SK-N-MC (cell line): ENCODE measurements around the gene ATAD2B.
"Not testable (repeated sequence)": the region's sequence is repeated elsewhere in the genome, so short reads cannot be mapped to it uniquely, and the experiment has no call there.

Experiments used
- DNase-seq: peaks from one replicate; pipeline ENCODE4 v3.0.0-alpha.2; 2011; ENCODE audit warnings: low read depth, low spot score
- H3K27ac ChIP-seq: fragments of 200-600 bp; sonication (generic); 2 replicates; pipeline ENCODE4 v1.5.1; 2016; ENCODE audit warnings: mixed run types
- H3K36me3 ChIP-seq: fragments of 200-600 bp; sonication (generic); 2 replicates; pipeline ENCODE4 v1.6.1; 2017; ENCODE audit warnings: antibody characterized with exemption, low read length, mixed read lengths; ENCODE audit not compliant: insufficient read depth
- H3K4me3 ChIP-seq: fragments of 200-600 bp; sonication (generic); 2 replicates; pipeline ENCODE4 v1.5.1; 2016
- H3K9ac ChIP-seq: fragments of 200-600 bp; sonication (generic); 2 replicates; pipeline ENCODE4 v1.8.0; 2017; ENCODE audit warnings: mixed run types, mixed read lengths; ENCODE audit not compliant: insufficient read length
- H3K9me3 ChIP-seq: fragments of 200-600 bp; sonication (generic); 2 replicates; pipeline ENCODE4 v1.6.1; 2017; ENCODE audit warnings: low read depth, mild to moderate bottlenecking, antibody characterized with exemption, low read length, moderate library complexity, mixed read lengths
- EZH2 ChIP-seq: fragments of 200-600 bp; sonication (generic); IDR thresholded peaks from one replicate; pipeline ENCODE4 v1.6.1; 2017; ENCODE audit warnings: antibody characterized with exemption
- FOXP2 ChIP-seq: optimal IDR thresholded peaks from 2 replicates; pipeline ENCODE3; 2011; ENCODE audit warnings: mild to moderate bottlenecking, moderate library complexity; ENCODE audit not compliant: insufficient read depth; ENCODE audit errors: extremely low read length, control extremely low read depth
- POLR2AphosphoS5 ChIP-seq: IDR thresholded peaks from 2 replicates; pipeline ENCODE4 v1.6.1; 2012; ENCODE audit warnings: mild to moderate bottlenecking, low read depth, low read length, borderline replicate concordance

The ATAD2B gene

GRCh38 chr2:23746141-23746863, 180.6 kb downstream of the ATAD2B start:
- Histone ChIP-seq H3K4me3 (peak overlapping the region; percentile 10), H3K36me3 (0 out of 2 replicates have a peak, but pooled peaks cover 4% of the 10 kb centered on the region), H3K27ac (peak overlapping the region; percentile 97), H3K9ac (peak overlapping the region; percentile 6), H3K9me3 (no peaks in the 10 kb centered on the region)
- TF ChIP-seq FOXP2 (no peak), POLR2AphosphoS5 (no peak), EZH2 (no peak)
- no peak for DNase-seq

- Histone ChIP-seq H3K27ac (peak overlapping the region; percentile 97), H3K36me3 (0 out of 2 replicates have a peak, but pooled peaks cover 4% of the 10 kb centered on the region), H3K9me3 (no peaks in the 10 kb centered on the region), H3K9ac (peak overlapping the region; percentile 37), H3K4me3 (peak overlapping the region; percentile 56)
- TF ChIP-seq FOXP2: peak; percentile 85
- no peak for TF ChIP-seq EZH2
- TF ChIP-seq POLR2AphosphoS5: no peak; the same call in 1 of the 2 replicates
- DNase-seq: peak; percentile 67
These were observed 181.2 kb downstream of the ATAD2B start for GRCh38 chr2:23745726-23746105.

- DNase-seq: no peak
- Histone ChIP-seq H3K27ac (peak overlapping the region; percentile 97), H3K36me3 (0 out of 2 replicates have a peak, but pooled peaks cover 4% of the 10 kb centered on the region), H3K9ac (peak overlapping the region; percentile 67), H3K9me3 (no peaks in the 10 kb centered on the region), H3K4me3 (peak overlapping the region; percentile 56)
- TF ChIP-seq FOXP2 (no peak), EZH2 (no peak), POLR2AphosphoS5 (peak; percentile 16; the same call in 1 of the 2 replicates)
These were observed 181.7 kb downstream of the ATAD2B start for GRCh38 chr2:23745068-23745725.

GRCh38 chr2:23736783-23737182, 190.1 kb downstream of the ATAD2B start:
- not testable (repeated sequence) for DNase-seq, H3K27ac ChIP-seq, H3K4me3 ChIP-seq, H3K36me3 ChIP-seq, H3K9ac ChIP-seq, H3K9me3 ChIP-seq

- no peaks in the 10 kb centered on the region for H3K36me3 ChIP-seq
- H3K4me3 ChIP-seq: no peak overlapping the region
- TF ChIP-seq POLR2AphosphoS5: no peak
- no peak for TF ChIP-seq EZH2
- TF ChIP-seq FOXP2: no peak
- H3K9ac ChIP-seq: no peak overlapping the region
- no peaks in the 10 kb centered on the region for H3K9me3 ChIP-seq
- no peak overlapping the region for H3K27ac ChIP-seq
- DNase-seq: no peak
These were observed 192.5 kb downstream of the ATAD2B start for GRCh38 chr2:23734416-23734815.

GRCh38 chr2:23723029-23723428, 203.9 kb downstream of the ATAD2B start:
- not testable (repeated sequence) for DNase-seq

GRCh38 chr2:23722255-23722654, 204.7 kb downstream of the ATAD2B start:
- TF ChIP-seq FOXP2 (no peak), EZH2 (no peak), POLR2AphosphoS5 (no peak)
- H3K9me3 ChIP-seq: 0 out of 2 replicates have a peak, but pooled peaks cover 3% of the 10 kb centered on the region
- no peak for DNase-seq

More at GRCh38 chr2:23723029-23723428, 203.9 kb downstream of the ATAD2B start:
- not testable (repeated sequence) for H3K36me3 ChIP-seq, H3K9me3 ChIP-seq, H3K4me3 ChIP-seq, H3K9ac ChIP-seq, H3K27ac ChIP-seq

GRCh38 chr2:23721454-23721826, 205.5 kb downstream of the ATAD2B start:
- no peak for TF ChIP-seq POLR2AphosphoS5
- no peak for TF ChIP-seq FOXP2
- TF ChIP-seq EZH2: no peak
- Histone ChIP-seq H3K36me3 (0 out of 2 replicates have a peak, but pooled peaks cover 3% of the 10 kb centered on the region), H3K9ac (no peak overlapping the region), H3K9me3 (0 out of 2 replicates have a peak, but pooled peaks cover 3% of the 10 kb centered on the region), H3K4me3 (no peak overlapping the region), H3K27ac (no peak overlapping the region)
- DNase-seq: no peak

More at GRCh38 chr2:23722255-23722654, 204.7 kb downstream of the ATAD2B start:
- Histone ChIP-seq H3K27ac (no peak overlapping the region), H3K4me3 (no peak overlapping the region), H3K36me3 (0 out of 2 replicates have a peak, but pooled peaks cover 3% of the 10 kb centered on the region), H3K9ac (no peak overlapping the region)
